ENCODE results near the gene TRIO.
"Not testable (repeated sequence)": the region's sequence is repeated elsewhere in the genome, so short reads cannot be mapped to it uniquely, and the experiment has no call there.

TRIO gene

DNA sequence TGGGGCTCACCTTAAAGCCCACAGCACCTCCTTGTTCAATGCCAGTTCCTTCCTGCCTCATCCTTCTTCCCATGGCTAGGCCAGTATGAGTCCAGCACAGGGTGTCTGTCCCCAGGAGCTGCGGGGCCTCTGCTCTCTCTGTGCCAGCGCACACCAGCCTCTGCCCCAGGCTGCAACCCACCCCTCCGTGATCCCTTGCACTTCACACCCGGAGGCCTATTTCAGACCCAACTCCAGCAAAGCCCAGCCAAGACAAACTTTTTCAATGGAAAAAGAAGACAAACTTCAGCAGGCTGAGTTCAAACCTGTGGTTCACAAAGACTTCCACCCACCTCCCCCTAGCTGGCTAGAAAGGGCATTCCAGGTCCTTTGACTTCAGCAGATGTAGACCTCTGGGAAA, 382.3 kb downstream of the TRIO start:
- DNase-seq: no peak

GRCh38 chr5:14526493-14526892, 383.4 kb downstream of the TRIO start:
- no peak for DNase-seq

- DNase-seq: no peak
Measured at GRCh38 chr5:14528115-14528514, 385.0 kb downstream of the TRIO start.

- DNase-seq: no peak
Measured at GRCh38 chr5:14528926-14529325, 385.8 kb downstream of the TRIO start.

- no peak for DNase-seq
Measured at GRCh38 chr5:14531668-14532067, 388.5 kb downstream of the TRIO start.

DNA sequence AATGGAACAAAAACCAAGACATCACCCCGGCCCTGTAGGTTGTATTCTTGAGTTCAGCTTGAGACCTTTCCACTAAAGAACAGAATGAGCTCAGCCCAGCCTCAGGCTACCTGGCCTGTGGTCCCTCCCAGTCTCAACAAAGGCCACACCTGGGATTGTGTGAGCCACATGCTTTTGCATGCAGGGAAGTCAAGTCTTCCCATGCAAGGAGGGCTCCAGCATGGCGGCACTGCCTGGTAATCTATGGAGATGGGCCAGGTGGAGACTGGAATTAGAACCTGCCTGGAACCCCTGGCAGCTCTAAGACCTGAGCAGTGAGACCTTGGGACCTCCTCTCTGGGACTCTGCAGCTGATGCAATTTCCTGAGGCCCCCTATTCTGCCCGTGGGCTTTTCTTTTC, 389.0 kb downstream of the TRIO start:
- DNase-seq: no peak

- no peak for DNase-seq
Measured at GRCh38 chr5:14534773-14535172, 391.6 kb downstream of the TRIO start.

GRCh38 chr5:14545308-14545707, 402.2 kb downstream of the TRIO start:
- no peak for DNase-seq

DNA sequence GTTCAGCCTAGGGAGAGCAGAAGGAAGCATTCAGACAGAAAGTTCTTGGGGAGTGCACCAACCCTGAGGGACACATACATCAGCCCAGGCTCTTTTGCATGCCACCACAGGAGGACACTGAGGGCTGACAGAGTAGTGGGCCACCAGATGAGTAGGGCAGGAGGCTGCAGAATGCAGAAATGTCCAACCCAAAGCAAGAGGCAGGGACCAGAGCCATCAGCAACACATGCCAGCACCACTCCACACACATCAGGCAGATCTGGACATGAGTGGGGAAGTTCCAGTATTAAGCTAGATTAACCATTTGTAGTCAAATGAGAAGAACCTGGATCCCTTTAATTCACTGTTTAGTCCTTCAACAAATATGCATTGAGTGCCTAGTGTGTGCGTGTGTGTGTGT, 402.7 kb downstream of the TRIO start:
- DNase-seq: no peak

DNA sequence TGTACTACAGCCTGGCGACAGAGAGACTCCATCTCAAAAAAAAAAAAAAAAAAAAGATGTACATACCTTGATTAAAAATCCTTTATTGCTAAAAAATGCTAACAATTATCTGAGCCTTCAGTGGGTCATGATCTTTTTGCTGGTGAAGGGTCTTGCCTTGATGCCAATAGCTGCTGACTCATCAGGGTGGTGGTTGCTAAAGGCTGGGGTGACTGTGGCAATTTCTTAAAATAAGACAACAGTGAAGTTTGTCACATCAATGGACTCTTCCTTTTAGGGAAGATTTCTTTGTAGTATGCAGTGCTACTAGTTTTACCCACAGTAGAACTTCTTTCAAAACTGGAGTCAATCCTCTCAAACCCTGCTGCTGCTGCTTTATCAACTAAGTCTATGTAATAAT, 404.5 kb downstream of the TRIO start:
- no peak for DNase-seq

GRCh38 chr5:14551211-14551610, 408.1 kb downstream of the TRIO start:
- DNase-seq: no peak

GRCh38 chr5:14552017-14552416, 408.9 kb downstream of the TRIO start:
- DNase-seq: no peak

DNA sequence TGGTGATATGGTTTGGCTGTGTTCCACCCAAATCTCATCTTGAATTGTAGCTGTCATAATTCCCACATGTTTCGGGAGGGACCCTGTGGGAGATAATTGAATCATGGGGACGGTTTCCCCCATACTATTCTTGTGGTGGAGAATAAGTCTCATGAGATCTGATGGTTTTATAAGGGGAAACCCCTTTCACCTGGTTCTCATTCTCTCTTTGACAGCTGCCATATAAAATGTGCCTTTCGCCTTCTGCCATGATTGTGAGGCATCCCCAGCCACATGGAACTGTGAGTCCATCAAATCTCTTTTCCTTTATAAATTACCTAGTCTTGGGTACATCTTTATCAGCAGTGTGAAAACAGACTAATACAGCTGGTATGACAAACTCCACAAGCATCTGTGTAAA, 411.1 kb downstream of the TRIO start:
- not testable (repeated sequence) for DNase-seq

GRCh38 chr5:14556015-14556414, 412.9 kb downstream of the TRIO start:
- DNase-seq: no peak

GRCh38 chr5:14557203-14557770, 414.1 kb downstream of the TRIO start:
- DNase-seq: no peak

- no peak for DNase-seq
Measured at GRCh38 chr5:14557791-14558415, 414.8 kb downstream of the TRIO start.

Measured in T-helper 1 cell (primary cell).